ENCODE measurements around the gene C2CD4B. TPM values are rescaled to one million over a fixed set of nuclear protein-coding genes. Genes with fewer than 3 reads are reported as not detected.

C2CD4B gene
- total and polyA plus RNA-seq, 2 donors: 2.7 to 8.8 TPM

- H3K27ac ChIP-seq (ENCODE audit: low read depth in 1 of 2, low read length in 1 of 2): no peak overlapping the region
- no peak for DNase-seq (ENCODE audit: low read depth in 6 of 9, low spot score in 9 of 9)
- WGBS: 87% methylated on average over 2 of the region's 2 CpGs
- no peaks in the 10 kb centered on the region for H3K4me1 ChIP-seq (ENCODE audit: control insufficient read depth in 2 of 2, insufficient read depth in 2 of 2, low read length in 2 of 2)
- no peaks in the 10 kb centered on the region for H3K36me3 ChIP-seq (ENCODE audit: control insufficient read depth in 2 of 2, insufficient read depth in 2 of 2, low read length in 1 of 2)
- H3K27me3 ChIP-seq (ENCODE audit: control insufficient read depth in 2 of 2, insufficient read depth in 1 of 2, low read length in 1 of 2): no peaks in the 10 kb centered on the region
- no peaks in the 10 kb centered on the region for H3K9me3 ChIP-seq (ENCODE audit: control insufficient read depth in 2 of 2, insufficient read depth in 1 of 2, low read length in 1 of 2)
- no peak overlapping the region for H3K4me3 ChIP-seq (ENCODE audit: low read length in 2 of 2)
These were observed 25.2 kb upstream of the C2CD4B start for GRCh38 chr15:62190274-62190673.

- DNase-seq (ENCODE audit: low read depth in 6 of 9, low spot score in 9 of 9): no peak
- H3K4me3 ChIP-seq (ENCODE audit: low read length in 2 of 2): no peak overlapping the region
- no peaks in the 10 kb centered on the region for H3K36me3 ChIP-seq (ENCODE audit: control insufficient read depth in 2 of 2, insufficient read depth in 2 of 2, low read length in 1 of 2)
- H3K27ac ChIP-seq (ENCODE audit: low read depth in 1 of 2, low read length in 1 of 2): no peak overlapping the region
- no peaks in the 10 kb centered on the region for H3K9me3 ChIP-seq (ENCODE audit: control insufficient read depth in 2 of 2, insufficient read depth in 1 of 2, low read length in 1 of 2)
- H3K4me1 ChIP-seq (ENCODE audit: control insufficient read depth in 2 of 2, insufficient read depth in 2 of 2, low read length in 2 of 2): no peaks in the 10 kb centered on the region
- H3K27me3 ChIP-seq (ENCODE audit: control insufficient read depth in 2 of 2, insufficient read depth in 1 of 2, low read length in 1 of 2): no peaks in the 10 kb centered on the region
- WGBS: 96% methylated on average over 5 of the region's 5 CpGs
These were observed 23.7 kb upstream of the C2CD4B start for GRCh38 chr15:62188744-62189143.

GRCh38 chr15:62187910-62188309 lies 22.8 kb upstream of the C2CD4B start:
- H3K4me3 ChIP-seq (ENCODE audit: low read length in 2 of 2): no peak overlapping the region
- H3K4me1 ChIP-seq (ENCODE audit: control insufficient read depth in 2 of 2, insufficient read depth in 2 of 2, low read length in 2 of 2): no peaks in the 10 kb centered on the region
- no peaks in the 10 kb centered on the region for H3K9me3 ChIP-seq (ENCODE audit: control insufficient read depth in 2 of 2, insufficient read depth in 1 of 2, low read length in 1 of 2)
- no peak overlapping the region for H3K27ac ChIP-seq (ENCODE audit: low read depth in 1 of 2, low read length in 1 of 2)
- DNase-seq (ENCODE audit: low read depth in 6 of 9, low spot score in 9 of 9): peak in 1 of 9 donors; percentile 12
- H3K36me3 ChIP-seq (ENCODE audit: control insufficient read depth in 2 of 2, insufficient read depth in 2 of 2, low read length in 1 of 2): no peaks in the 10 kb centered on the region
- H3K27me3 ChIP-seq (ENCODE audit: control insufficient read depth in 2 of 2, insufficient read depth in 1 of 2, low read length in 1 of 2): no peaks in the 10 kb centered on the region
- 76% methylated on average over 1 of the region's 1 CpG for WGBS

DNA sequence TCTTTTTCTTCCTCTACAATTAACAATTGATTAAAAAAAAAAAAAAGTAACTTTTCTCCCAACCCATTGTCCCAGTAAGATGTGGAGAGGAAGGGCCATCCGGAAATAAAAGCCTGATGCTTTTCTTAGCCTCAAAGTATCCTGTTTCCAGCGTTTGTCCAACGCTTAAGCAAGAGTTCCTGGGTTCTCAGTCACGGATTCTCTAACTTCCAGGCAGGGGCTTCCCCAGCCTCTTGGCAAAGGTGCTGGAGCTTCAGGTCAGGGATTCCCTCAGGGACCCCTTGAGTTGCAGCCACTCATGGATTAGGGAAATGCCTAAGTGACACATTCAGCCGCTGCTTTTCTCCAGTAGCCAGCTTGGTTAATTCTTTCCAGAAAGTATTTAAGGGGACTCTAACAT lies 22.3 kb upstream of the C2CD4B start:
- Histone ChIP-seq H3K36me3 (ENCODE audit: control insufficient read depth in 2 of 2, insufficient read depth in 2 of 2, low read length in 1 of 2) (no peaks in the 10 kb centered on the region), H3K27me3 (ENCODE audit: control insufficient read depth in 2 of 2, insufficient read depth in 1 of 2, low read length in 1 of 2) (no peaks in the 10 kb centered on the region), H3K4me1 (ENCODE audit: control insufficient read depth in 2 of 2, insufficient read depth in 2 of 2, low read length in 2 of 2) (no peaks in the 10 kb centered on the region), H3K9me3 (ENCODE audit: control insufficient read depth in 2 of 2, insufficient read depth in 1 of 2, low read length in 1 of 2) (no peaks in the 10 kb centered on the region), H3K27ac (ENCODE audit: low read depth in 1 of 2, low read length in 1 of 2) (no peak overlapping the region), H3K4me3 (ENCODE audit: low read length in 2 of 2) (no peak overlapping the region)
- WGBS: 78% methylated on average over 5 of the region's 5 CpGs
- DNase-seq (ENCODE audit: low read depth in 6 of 9, low spot score in 9 of 9): peak in 1 of 9 donors; percentile 11

GRCh38 chr15:62186578-62186977 lies 21.5 kb upstream of the C2CD4B start:
- H3K4me3 ChIP-seq (ENCODE audit: low read length in 2 of 2): no peak overlapping the region
- 96% methylated on average over 27 of the region's 27 CpGs for WGBS
- H3K27ac ChIP-seq (ENCODE audit: low read depth in 1 of 2, low read length in 1 of 2): no peak overlapping the region
- no peak for DNase-seq (ENCODE audit: low read depth in 6 of 9, low spot score in 9 of 9)
- no peaks in the 10 kb centered on the region for H3K36me3 ChIP-seq (ENCODE audit: control insufficient read depth in 2 of 2, insufficient read depth in 2 of 2, low read length in 1 of 2)
- H3K27me3 ChIP-seq (ENCODE audit: control insufficient read depth in 2 of 2, insufficient read depth in 1 of 2, low read length in 1 of 2): no peaks in the 10 kb centered on the region
- no peaks in the 10 kb centered on the region for H3K4me1 ChIP-seq (ENCODE audit: control insufficient read depth in 2 of 2, insufficient read depth in 2 of 2, low read length in 2 of 2)
- H3K9me3 ChIP-seq (ENCODE audit: control insufficient read depth in 2 of 2, insufficient read depth in 1 of 2, low read length in 1 of 2): no peaks in the 10 kb centered on the region

GRCh38 chr15:62183130-62183529 lies 18.0 kb upstream of the C2CD4B start:
- no peaks in the 10 kb centered on the region for H3K4me1 ChIP-seq (ENCODE audit: control insufficient read depth in 2 of 2, insufficient read depth in 2 of 2, low read length in 2 of 2)
- H3K4me3 ChIP-seq (ENCODE audit: low read length in 2 of 2): no peak overlapping the region
- DNase-seq (ENCODE audit: low read depth in 6 of 9, low spot score in 9 of 9): no peak

GRCh38 chr15:62173215-62173614 lies 8.1 kb upstream of the C2CD4B start:
- Histone ChIP-seq H3K27me3 (ENCODE audit: control insufficient read depth in 2 of 2, insufficient read depth in 1 of 2, low read length in 1 of 2) (peaks cover 0 to 5% of the 10 kb centered on the region in 2 donors), H3K4me1 (ENCODE audit: control insufficient read depth in 2 of 2, insufficient read depth in 2 of 2, low read length in 2 of 2) (no peaks in the 10 kb centered on the region), H3K4me3 (ENCODE audit: low read length in 2 of 2) (no peak overlapping the region), H3K36me3 (ENCODE audit: control insufficient read depth in 2 of 2, insufficient read depth in 2 of 2, low read length in 1 of 2) (no peaks in the 10 kb centered on the region), H3K9me3 (ENCODE audit: control insufficient read depth in 2 of 2, insufficient read depth in 1 of 2, low read length in 1 of 2) (no peaks in the 10 kb centered on the region), H3K27ac (ENCODE audit: low read depth in 1 of 2, low read length in 1 of 2) (no peak overlapping the region)
- WGBS: 88% methylated on average over 5 of the region's 5 CpGs
- DNase-seq (ENCODE audit: low read depth in 6 of 9, low spot score in 9 of 9): no peak

More at GRCh38 chr15:62183130-62183529, 18.0 kb upstream of the C2CD4B start:
- Histone ChIP-seq H3K27ac (ENCODE audit: low read depth in 1 of 2, low read length in 1 of 2) (no peak overlapping the region), H3K36me3 (ENCODE audit: control insufficient read depth in 2 of 2, insufficient read depth in 2 of 2, low read length in 1 of 2) (no peaks in the 10 kb centered on the region), H3K27me3 (ENCODE audit: control insufficient read depth in 2 of 2, insufficient read depth in 1 of 2, low read length in 1 of 2) (no peaks in the 10 kb centered on the region), H3K9me3 (ENCODE audit: control insufficient read depth in 2 of 2, insufficient read depth in 1 of 2, low read length in 1 of 2) (no peaks in the 10 kb centered on the region)

DNA sequence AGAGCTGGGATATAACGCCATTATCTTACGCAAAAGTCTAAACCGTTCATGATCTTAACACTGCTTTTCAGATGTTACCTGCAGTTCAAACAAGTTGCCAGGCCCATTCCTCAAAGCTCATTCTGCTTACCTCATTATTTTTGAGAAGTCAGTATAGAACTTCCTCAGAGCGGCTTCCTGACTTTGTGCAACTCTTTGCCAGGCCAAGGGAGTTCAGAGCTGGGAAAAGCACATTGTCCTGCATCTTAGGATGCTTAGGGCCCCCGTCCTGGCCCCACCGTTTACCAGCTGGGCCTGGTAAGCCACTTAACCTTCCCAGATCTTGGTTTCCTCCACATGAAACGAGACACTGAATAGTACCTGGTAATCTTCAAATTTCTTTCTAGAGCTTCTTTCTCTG lies 6.8 kb upstream of the C2CD4B start:
- no peak overlapping the region for H3K27ac ChIP-seq (ENCODE audit: low read depth in 1 of 2, low read length in 1 of 2)

DNA sequence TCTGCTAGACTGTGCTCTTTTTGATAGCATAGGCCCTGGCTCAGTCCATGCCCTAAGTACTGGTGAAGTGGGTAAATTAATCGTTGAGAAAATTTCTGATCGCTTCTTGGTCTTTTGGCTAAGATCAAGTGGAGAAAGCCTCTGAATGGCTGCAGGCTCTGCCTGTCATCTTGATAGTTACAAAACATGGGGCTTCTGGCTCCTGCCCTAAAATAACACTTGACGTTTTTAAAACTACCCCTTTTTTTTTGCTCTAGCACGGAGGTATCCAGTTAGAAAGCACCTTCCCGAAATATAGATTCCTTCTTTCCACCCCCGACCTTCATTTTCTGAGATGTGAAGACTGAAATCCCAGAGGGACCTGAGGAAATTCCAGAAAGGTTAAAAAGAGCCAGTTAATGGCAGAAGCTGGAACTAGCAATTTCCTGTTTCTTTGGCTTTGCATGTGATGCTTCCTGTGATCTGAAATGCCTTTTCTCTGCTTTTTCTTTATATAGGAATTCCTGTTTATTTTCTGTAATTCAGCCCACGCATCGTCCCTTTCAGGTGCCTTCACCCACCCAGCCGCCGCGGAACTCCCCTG lies 799 bp upstream of the C2CD4B start:
- peaks cover 40 to 60% of the 10 kb centered on the region in 2 donors for H3K27me3 ChIP-seq (ENCODE audit: control insufficient read depth in 2 of 2, insufficient read depth in 1 of 2, low read length in 1 of 2)
- no peak overlapping the region for H3K27ac ChIP-seq (ENCODE audit: low read depth in 1 of 2, low read length in 1 of 2)
- no peaks in the 10 kb centered on the region for H3K36me3 ChIP-seq (ENCODE audit: control insufficient read depth in 2 of 2, insufficient read depth in 2 of 2, low read length in 1 of 2)
- WGBS: 44% methylated on average over 11 of the region's 11 CpGs
- H3K9me3 ChIP-seq (ENCODE audit: control insufficient read depth in 2 of 2, insufficient read depth in 1 of 2, low read length in 1 of 2): no peaks in the 10 kb centered on the region
- peaks cover 3 to 5% of the 10 kb centered on the region in 2 donors for H3K4me1 ChIP-seq (ENCODE audit: control insufficient read depth in 2 of 2, insufficient read depth in 2 of 2, low read length in 2 of 2)
- no peak for DNase-seq (ENCODE audit: low read depth in 6 of 9, low spot score in 9 of 9)
- H3K4me3 ChIP-seq (ENCODE audit: low read length in 2 of 2): no peak overlapping the region

More for the DNA sequence above, 6.8 kb upstream of the C2CD4B start:
- Histone ChIP-seq H3K36me3 (ENCODE audit: control insufficient read depth in 2 of 2, insufficient read depth in 2 of 2, low read length in 1 of 2) (no peaks in the 10 kb centered on the region), H3K9me3 (ENCODE audit: control insufficient read depth in 2 of 2, insufficient read depth in 1 of 2, low read length in 1 of 2) (no peaks in the 10 kb centered on the region), H3K27me3 (ENCODE audit: control insufficient read depth in 2 of 2, insufficient read depth in 1 of 2, low read length in 1 of 2) (peaks cover 0 to 15% of the 10 kb centered on the region in 2 donors), H3K4me3 (ENCODE audit: low read length in 2 of 2) (no peak overlapping the region), H3K4me1 (ENCODE audit: control insufficient read depth in 2 of 2, insufficient read depth in 2 of 2, low read length in 2 of 2) (no peaks in the 10 kb centered on the region)
- WGBS: 63% methylated on average over 7 of the region's 7 CpGs
- no peak for DNase-seq (ENCODE audit: low read depth in 6 of 9, low spot score in 9 of 9)
